ENCODE measurements around the gene NTHL1.

Gene NTHL1

DNA sequence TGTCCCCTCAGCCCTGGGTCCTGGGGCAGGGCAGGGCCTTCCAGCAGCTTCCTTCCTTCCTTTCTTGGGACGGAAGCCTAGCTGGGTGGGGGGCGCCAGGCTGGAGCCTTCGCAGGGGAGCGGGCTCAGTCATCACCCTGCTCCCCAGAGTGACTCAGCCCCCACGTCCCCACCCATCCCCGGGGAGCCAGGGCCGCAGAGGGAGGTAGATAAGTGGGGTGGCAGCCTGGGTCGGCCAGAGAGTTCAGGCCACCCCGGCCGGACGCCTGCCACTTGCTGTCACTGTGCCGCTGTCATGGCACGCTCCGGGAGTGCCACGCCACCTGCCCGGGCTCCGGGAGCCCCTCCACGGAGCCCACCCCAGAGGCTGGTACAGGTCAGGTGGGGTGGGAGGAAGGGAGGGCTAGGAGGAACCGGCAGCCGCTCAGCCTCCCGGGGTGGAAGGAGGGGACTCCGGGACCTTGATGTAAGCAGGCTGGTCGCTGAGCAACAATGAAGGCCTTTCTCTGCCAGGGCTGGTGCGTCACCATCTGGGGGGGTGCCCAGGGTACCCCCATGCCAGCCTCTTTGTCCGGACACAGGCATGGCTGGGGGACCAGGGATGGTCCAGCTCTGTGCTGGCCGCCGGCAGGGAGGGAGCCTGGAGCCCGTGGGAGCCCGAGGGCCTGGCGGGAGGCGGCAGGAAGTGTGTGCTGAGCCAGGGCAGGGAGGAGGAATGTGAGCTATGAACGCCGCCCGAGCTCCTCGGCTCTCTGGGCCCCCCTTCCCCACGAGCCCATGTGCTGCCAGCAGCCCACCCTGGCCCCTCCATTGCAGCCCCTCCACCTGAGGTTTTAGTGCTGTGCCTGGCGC, 14.4 kb downstream of the NTHL1 start (continued):
- no peak for TF ChIP-seq ZNF354C (tag by site-specific recombination; IDR thresholded peaks at IDR 0.05; ENCODE audit: borderline replicate concordance, low read depth)
- no peak for TF ChIP-seq ZNF248 (tag by site-specific recombination; IDR thresholded peaks at IDR 0.05)
- peak; percentile 54 for TF ChIP-seq GLIS1 (tag by site-specific recombination; IDR thresholded peaks at IDR 0.05)
- TF ChIP-seq TRIM28 (IDR thresholded peaks at IDR 0.05; ENCODE audit: borderline replicate concordance, low read length), result no peak
- no peak for TF ChIP-seq ZNF155 (tag by site-specific recombination; IDR thresholded peaks at IDR 0.05)
- TF ChIP-seq ZNF324 (tag by site-specific recombination; IDR thresholded peaks at IDR 0.05), result no peak
- no peak for TF ChIP-seq ZNF664 (tag by site-specific recombination; IDR thresholded peaks at IDR 0.05)
- TF ChIP-seq ZNF529 (tag by site-specific recombination; IDR thresholded peaks at IDR 0.05; ENCODE audit: insufficient replicate concordance), result no peak
- TF ChIP-seq ZBTB7A (tag by site-specific recombination; IDR thresholded peaks at IDR 0.05; ENCODE audit: low read depth), result no peak
- TF ChIP-seq ZNF433 (tag by site-specific recombination; IDR thresholded peaks at IDR 0.05; ENCODE audit: low read depth), result no peak
- no peak for TF ChIP-seq ZNF138 (tag by site-specific recombination; IDR thresholded peaks at IDR 0.05; ENCODE audit: borderline replicate concordance)
- TF ChIP-seq ZNF624 (tag by site-specific recombination; IDR thresholded peaks at IDR 0.05), result no peak
- TF ChIP-seq ZNF23 (tag by site-specific recombination; IDR thresholded peaks at IDR 0.05; ENCODE audit: borderline replicate concordance), result no peak
- TF ChIP-seq, protein P1, sequence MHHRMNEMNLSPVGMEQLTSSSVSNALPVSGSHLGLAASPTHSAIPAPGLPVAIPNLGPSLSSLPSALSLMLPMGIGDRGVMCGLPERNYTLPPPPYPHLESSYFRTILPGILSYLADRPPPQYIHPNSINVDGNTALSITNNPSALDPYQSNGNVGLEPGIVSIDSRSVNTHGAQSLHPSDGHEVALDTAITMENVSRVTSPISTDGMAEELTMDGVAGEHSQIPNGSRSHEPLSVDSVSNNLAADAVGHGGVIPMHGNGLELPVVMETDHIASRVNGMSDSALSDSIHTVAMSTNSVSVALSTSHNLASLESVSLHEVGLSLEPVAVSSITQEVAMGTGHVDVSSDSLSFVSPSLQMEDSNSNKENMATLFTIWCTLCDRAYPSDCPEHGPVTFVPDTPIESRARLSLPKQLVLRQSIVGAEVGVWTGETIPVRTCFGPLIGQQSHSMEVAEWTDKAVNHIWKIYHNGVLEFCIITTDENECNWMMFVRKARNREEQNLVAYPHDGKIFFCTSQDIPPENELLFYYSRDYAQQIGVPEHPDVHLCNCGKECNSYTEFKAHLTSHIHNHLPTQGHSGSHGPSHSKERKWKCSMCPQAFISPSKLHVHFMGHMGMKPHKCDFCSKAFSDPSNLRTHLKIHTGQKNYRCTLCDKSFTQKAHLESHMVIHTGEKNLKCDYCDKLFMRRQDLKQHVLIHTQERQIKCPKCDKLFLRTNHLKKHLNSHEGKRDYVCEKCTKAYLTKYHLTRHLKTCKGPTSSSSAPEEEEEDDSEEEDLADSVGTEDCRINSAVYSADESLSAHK (tag by site-specific recombination; IDR thresholded peaks at IDR 0.05), result no peak

DNA sequence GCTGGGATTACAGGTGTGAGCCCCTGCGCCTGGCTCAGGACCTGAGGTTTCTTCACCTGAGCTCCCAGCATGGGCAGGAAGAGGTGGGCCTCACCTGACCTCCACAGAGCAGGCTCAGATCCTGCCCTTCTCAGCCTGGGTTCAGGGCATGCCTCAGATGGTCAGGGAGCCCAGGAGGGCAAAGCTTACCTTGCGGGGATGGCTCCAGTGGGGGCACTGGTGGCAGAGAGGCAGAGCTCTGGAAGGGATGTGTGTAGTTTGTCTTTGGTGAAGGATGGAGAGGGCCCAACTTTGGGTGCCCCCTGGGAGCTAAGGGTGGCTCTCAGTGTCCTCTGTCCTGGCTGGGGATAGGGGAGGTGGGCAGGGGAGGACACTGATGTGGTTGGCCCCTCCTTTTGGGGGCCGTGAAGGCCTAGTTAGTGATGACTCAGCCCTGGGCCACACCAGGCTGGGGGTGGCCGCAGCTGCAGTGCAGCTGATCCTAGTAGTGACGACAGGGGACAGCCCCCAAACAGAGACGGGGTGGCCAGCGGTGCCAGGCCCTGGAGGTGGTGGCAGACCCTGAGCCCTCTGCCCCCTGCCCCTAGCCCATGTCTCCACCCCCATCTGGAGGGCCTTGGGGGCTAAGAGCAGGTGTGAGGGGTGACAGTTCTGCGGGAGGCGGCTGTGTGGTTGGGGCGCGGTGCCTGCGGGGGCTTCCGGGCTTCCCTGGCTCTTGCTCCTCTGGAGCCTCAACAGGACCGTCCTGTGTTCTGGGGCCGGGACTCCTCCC, 15.2 kb downstream of the NTHL1 start:
- Histone ChIP-seq H3K27ac (ENCODE audit: extremely low read depth, low read depth, low read length) (no peak overlapping the region), H3K36me3 (ENCODE audit: control insufficient read depth in 2 of 2, insufficient read depth in 1 of 2, low read length in 2 of 2) (peaks cover 0 to 15% of the 10 kb centered on the region in 2 experiments; a peak in 1 of 3 replicates), H3K9me3 (ENCODE audit: control insufficient read depth, insufficient read depth, low read depth, low read length) (no peaks in the 10 kb centered on the region), H3K4me3 (ENCODE audit: low read depth, low read length) (no peak overlapping the region), H3K4me1 (ENCODE audit: control insufficient read depth, insufficient read depth, low read length) (peaks cover 4% of the 10 kb centered on the region; the same call in 1 of the 2 replicates)
- POLR2A ChIA-PET, result interaction anchor here (2.6 kb wide), 1 partner anchor 123 kb away, joined by 16 read pairs; the partner anchor contains the start of gene TRAF7
- CTCF ChIA-PET, result interaction anchor here (0.8 to 1.0 kb wide), 3 partner anchors 14 to 108 kb away, joined by 3 to 5 read pairs (median 3); no protein-coding TSS in a partner anchor
- TF ChIP-seq SP2 (tag by site-specific recombination; IDR thresholded peaks at IDR 0.05) (peak; percentile 15; the same call in 1 of the 2 replicates), GLIS2 (tag by site-specific recombination; IDR thresholded peaks at IDR 0.05) (peak; percentile 54), KLF16 (tag by site-specific recombination; IDR thresholded peaks at IDR 0.05) (no peak)
- TF ChIP-seq, protein P2, sequence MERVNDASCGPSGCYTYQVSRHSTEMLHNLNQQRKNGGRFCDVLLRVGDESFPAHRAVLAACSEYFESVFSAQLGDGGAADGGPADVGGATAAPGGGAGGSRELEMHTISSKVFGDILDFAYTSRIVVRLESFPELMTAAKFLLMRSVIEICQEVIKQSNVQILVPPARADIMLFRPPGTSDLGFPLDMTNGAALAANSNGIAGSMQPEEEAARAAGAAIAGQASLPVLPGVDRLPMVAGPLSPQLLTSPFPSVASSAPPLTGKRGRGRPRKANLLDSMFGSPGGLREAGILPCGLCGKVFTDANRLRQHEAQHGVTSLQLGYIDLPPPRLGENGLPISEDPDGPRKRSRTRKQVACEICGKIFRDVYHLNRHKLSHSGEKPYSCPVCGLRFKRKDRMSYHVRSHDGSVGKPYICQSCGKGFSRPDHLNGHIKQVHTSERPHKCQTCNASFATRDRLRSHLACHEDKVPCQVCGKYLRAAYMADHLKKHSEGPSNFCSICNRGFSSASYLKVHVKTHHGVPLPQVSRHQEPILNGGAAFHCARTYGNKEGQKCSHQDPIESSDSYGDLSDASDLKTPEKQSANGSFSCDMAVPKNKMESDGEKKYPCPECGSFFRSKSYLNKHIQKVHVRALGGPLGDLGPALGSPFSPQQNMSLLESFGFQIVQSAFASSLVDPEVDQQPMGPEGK (tag by site-specific recombination; IDR thresholded peaks at IDR 0.05), result peak; percentile 76; the same call in 1 of the 2 replicates
